A673 (cell line): ENCODE results near the gene TRAPPC2L. TPM values are rescaled to one million over a fixed set of nuclear protein-coding genes. Genes with fewer than 3 reads are reported as not detected.

Experiments
- BruUV-seq: library from RNA; stranded (reverse); fragments of 400-500 nt; replicated peaks from 2 replicates; lab custom pipeline; 2021; lab: Mats Ljungman, UMichigan
- CTCF ChIA-PET: fragments of 300-600 bp; sonication (Branson Sonifier 250); formaldehyde crosslinking; loops from one replicate; lab custom pipeline; 2022; ENCODE audit warnings: antibody characterized with exemption; lab: Charles Lee
- POLR2A ChIA-PET: fragments of 300-600 bp; sonication (Branson Sonifier 250); formaldehyde crosslinking; loops from one replicate; lab custom pipeline; 2022; ENCODE audit warnings: antibody characterized with exemption; ENCODE audit not compliant: low non-redundant PET; lab: Charles Lee
- DNase-seq: peaks from one replicate; pipeline ENCODE4 v3.0.0-alpha.2; 2015; ENCODE audit warnings: low spot score
- H3K27ac ChIP-seq: fragments of 200-600 bp; sonication (generic); 2 replicates; pipeline ENCODE4 v1.5.1; 2016; ENCODE audit warnings: mixed run types, low read depth, mild to moderate bottlenecking, mixed read lengths, antibody characterized with exemption, low read length; ENCODE audit not compliant: poor library complexity, severe bottlenecking
- H3K27me3 ChIP-seq: fragments of 200-600 bp; sonication (generic); replicated peaks from 2 replicates; pipeline ENCODE4 v1.6.1; 2017; ENCODE audit warnings: mixed run types, low read depth, mild to moderate bottlenecking, mixed read lengths, antibody characterized with exemption, low read length; ENCODE audit not compliant: insufficient read depth, poor library complexity
- H3K36me3 ChIP-seq: fragments of 200-600 bp; sonication (generic); 2 replicates; pipeline ENCODE4 v1.6.1; 2016; ENCODE audit warnings: mixed run types, mild to moderate bottlenecking, mixed read lengths, antibody characterized with exemption, low read length; ENCODE audit not compliant: insufficient read depth, poor library complexity, severe bottlenecking
- H3K4me1 ChIP-seq: fragments of 200-600 bp; sonication (generic); 2 replicates; pipeline ENCODE4 v1.6.1; 2017; ENCODE audit warnings: mixed run types, mild to moderate bottlenecking, mixed read lengths, antibody characterized with exemption, low read length; ENCODE audit not compliant: insufficient read depth, poor library complexity, severe bottlenecking
- H3K4me3 ChIP-seq: fragments of 200-600 bp; sonication (generic); 2 replicates; pipeline ENCODE4 v1.5.1; 2016; ENCODE audit warnings: low read depth, mixed run types, mild to moderate bottlenecking, mixed read lengths, low read length; ENCODE audit not compliant: poor library complexity, severe bottlenecking
- H3K9me3 ChIP-seq: fragments of 200-600 bp; sonication (generic); 2 replicates; pipeline ENCODE4 v1.6.1; 2016; ENCODE audit warnings: mixed run types, low read depth, mild to moderate bottlenecking, mixed read lengths, antibody characterized with exemption, low read length; ENCODE audit not compliant: poor library complexity, severe bottlenecking
- EZH2 ChIP-seq: fragments of 200-600 bp; sonication (generic); IDR thresholded peaks from 2 replicates; pipeline ENCODE4 v1.6.1; 2017; ENCODE audit warnings: borderline replicate concordance, low read depth, mild to moderate bottlenecking, mixed read lengths, antibody characterized with exemption, low read length; ENCODE audit not compliant: poor library complexity, severe bottlenecking
- intact Hi-C: fragments of 100-400 bp; cut with micrococcal nuclease; formaldehyde crosslinking; loops from one replicate; pipeline ENCODE4 v1.10.0; 2022; ENCODE audit not compliant: unreplicated experiment
- total RNA-seq: library from RNA; stranded (reverse); gene quantifications from 2 replicates; pipeline ENCODE4 v1.2.3, GENCODE V29; 2021
- TF ChIP-seq, protein P1 (sequence below): fragments of 300-800, 200-600 bp; sonication (generic); conservative IDR thresholded peaks from 2 replicates; pipeline ENCODE4 v1.5.1; 2017; ENCODE audit warnings: low read depth, mild to moderate bottlenecking, antibody characterized with exemption, low read length, moderate library complexity, mixed read lengths

The TRAPPC2L gene
- total RNA-seq, 1 experiment from 2014 or later: 98.6 TPM

DNA sequence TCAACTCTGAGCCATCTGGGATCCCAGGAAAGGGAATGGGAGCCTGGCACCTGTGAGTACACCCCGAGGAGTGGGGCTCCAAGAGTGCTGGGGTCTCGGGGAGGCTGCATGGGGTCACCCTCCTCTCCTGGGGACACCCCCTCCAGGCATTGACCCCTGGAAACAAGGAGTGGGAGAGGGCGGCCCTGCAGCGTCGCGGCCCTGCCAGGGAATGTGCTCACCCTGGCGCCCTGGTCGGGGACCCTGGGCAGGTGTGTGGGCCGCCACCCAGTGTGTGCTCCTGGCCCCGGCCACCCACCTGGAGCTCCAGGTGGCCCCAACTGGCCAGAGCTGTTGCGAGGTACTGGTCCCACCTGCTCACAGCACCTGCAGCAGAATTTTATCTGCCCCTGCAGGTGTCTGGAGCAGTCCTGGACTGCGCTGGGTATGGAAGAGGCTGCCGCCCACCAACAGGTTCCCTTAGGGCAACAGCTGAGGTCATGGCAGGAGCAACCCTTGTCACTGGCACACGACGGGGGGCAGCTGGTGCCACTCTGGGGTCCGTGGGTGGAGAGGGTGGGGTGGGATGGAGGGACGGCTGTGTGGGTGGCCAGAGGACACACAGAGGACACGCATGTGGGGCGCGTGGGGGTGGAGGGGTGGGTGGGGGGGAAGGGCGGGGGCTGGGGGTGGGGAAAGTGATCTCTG lies 14.9 kb downstream of the TRAPPC2L start:
- POLR2A ChIA-PET: no interaction called here
- intact Hi-C loops: no loop called here
- Histone ChIP-seq H3K27me3 (no peaks in the 10 kb centered on the region), H3K4me1 (peaks cover 4% of the 10 kb centered on the region), H3K4me3 (no peak overlapping the region), H3K27ac (no peak overlapping the region), H3K9me3 (no peaks in the 10 kb centered on the region), H3K36me3 (no peaks in the 10 kb centered on the region)
- DNase-seq: no peak
- no peak for TF ChIP-seq EZH2
- TF ChIP-seq, protein P1, sequence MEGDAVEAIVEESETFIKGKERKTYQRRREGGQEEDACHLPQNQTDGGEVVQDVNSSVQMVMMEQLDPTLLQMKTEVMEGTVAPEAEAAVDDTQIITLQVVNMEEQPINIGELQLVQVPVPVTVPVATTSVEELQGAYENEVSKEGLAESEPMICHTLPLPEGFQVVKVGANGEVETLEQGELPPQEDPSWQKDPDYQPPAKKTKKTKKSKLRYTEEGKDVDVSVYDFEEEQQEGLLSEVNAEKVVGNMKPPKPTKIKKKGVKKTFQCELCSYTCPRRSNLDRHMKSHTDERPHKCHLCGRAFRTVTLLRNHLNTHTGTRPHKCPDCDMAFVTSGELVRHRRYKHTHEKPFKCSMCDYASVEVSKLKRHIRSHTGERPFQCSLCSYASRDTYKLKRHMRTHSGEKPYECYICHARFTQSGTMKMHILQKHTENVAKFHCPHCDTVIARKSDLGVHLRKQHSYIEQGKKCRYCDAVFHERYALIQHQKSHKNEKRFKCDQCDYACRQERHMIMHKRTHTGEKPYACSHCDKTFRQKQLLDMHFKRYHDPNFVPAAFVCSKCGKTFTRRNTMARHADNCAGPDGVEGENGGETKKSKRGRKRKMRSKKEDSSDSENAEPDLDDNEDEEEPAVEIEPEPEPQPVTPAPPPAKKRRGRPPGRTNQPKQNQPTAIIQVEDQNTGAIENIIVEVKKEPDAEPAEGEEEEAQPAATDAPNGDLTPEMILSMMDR: no peak
- CTCF ChIA-PET: no interaction called here
- BruUV-seq: no TSS peak

DNA sequence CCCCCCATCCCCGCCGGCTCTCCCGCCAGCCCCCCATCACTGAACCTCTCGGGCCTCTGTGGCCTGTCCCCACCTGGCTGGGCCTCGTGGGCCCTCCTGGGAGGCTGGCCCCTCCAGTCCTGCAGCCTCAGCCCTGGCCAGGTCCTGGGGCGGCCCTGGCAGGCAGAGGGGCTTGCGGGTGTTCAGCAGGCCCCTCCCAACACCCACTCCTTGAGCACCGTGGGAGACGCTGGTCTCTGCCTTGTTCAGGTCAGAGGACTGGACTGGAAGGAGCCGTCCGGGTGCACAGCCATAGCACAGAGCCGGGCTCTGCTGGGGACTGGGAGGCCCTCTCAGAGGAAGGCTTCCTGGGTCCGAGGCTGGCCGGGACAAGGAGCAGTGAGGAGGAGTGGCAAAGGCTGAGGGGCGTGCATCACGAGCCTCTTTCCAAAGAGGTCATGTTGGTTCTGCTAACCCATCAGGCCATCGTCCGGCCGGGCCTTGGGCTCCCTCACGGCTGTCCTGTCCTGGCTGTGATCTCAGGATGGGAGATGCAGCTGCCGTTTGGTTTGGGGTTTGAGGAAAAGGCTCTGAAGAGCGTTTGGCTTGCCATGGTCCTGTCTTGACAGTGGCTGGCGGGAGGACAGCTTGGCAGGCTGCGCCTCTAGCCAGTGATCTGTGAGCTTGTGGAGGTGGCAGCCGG lies 15.9 kb downstream of the TRAPPC2L start:
- BruUV-seq: no TSS peak
- no peaks in the 10 kb centered on the region for H3K27me3 ChIP-seq
- POLR2A ChIA-PET: no interaction called here

DNA sequence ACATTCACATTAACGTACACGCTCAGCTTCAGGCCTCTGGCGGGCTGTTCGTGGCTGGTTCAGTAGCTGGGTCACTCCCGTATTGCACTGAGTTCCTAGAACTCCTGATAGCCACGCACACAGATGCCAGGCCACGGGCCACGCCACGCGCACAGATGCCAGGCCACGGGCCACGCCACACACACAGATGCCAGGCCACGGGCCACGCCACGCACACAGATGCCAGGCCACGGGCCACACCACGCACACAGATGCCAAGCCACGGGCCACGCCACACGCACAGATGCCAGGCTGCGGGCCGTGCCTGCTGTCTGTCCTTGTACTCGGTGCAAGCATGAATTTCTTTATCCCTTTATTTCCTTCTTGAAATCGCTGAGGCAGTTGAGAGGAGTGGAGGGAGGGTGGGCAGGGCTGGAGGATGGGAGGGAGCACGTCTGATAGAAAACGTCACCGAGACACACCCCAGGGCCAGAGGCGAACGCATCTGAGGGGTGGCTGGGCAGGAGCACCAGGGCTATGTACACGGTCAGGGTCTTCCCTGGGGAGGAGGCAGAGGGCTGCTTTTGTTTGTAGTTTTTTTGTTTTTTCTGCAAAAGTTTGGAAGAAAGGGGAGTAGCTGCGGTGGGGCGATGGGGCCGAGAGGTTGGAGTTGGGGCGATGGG lies 18.1 kb downstream of the TRAPPC2L start:
- no TSS peak for BruUV-seq
- POLR2A ChIA-PET: no interaction called here
- intact Hi-C loops: no loop called here
- peaks cover 4% of the 10 kb centered on the region for H3K4me1 ChIP-seq
- H3K27me3 ChIP-seq: no peaks in the 10 kb centered on the region
- no peak for DNase-seq
- no peak overlapping the region for H3K4me3 ChIP-seq
- CTCF ChIA-PET: no interaction called here
- no peaks in the 10 kb centered on the region for H3K9me3 ChIP-seq
- no peaks in the 10 kb centered on the region for H3K36me3 ChIP-seq
- no peak overlapping the region for H3K27ac ChIP-seq
- TF ChIP-seq, protein P1: no peak
- TF ChIP-seq EZH2: no peak

More for the DNA sequence above, 15.9 kb downstream of the TRAPPC2L start:
- no peak overlapping the region for H3K4me3 ChIP-seq
- TF ChIP-seq EZH2: no peak
- TF ChIP-seq, protein P1: no peak
- no peaks in the 10 kb centered on the region for H3K9me3 ChIP-seq
- CTCF ChIA-PET: no interaction called here
- no peak overlapping the region for H3K27ac ChIP-seq
- intact Hi-C loops: no loop called here
- H3K36me3 ChIP-seq: no peaks in the 10 kb centered on the region
- H3K4me1 ChIP-seq: peaks cover 4% of the 10 kb centered on the region
- no peak for DNase-seq
